Right forelimb (tissue), 1 donor: ENCODE measurements around the gene PDE6B.

Experiments
- DNase-seq: peaks from one replicate; pipeline ENCODE4 v3.0.0-alpha.2; 2018

Gene PDE6B

DNA sequence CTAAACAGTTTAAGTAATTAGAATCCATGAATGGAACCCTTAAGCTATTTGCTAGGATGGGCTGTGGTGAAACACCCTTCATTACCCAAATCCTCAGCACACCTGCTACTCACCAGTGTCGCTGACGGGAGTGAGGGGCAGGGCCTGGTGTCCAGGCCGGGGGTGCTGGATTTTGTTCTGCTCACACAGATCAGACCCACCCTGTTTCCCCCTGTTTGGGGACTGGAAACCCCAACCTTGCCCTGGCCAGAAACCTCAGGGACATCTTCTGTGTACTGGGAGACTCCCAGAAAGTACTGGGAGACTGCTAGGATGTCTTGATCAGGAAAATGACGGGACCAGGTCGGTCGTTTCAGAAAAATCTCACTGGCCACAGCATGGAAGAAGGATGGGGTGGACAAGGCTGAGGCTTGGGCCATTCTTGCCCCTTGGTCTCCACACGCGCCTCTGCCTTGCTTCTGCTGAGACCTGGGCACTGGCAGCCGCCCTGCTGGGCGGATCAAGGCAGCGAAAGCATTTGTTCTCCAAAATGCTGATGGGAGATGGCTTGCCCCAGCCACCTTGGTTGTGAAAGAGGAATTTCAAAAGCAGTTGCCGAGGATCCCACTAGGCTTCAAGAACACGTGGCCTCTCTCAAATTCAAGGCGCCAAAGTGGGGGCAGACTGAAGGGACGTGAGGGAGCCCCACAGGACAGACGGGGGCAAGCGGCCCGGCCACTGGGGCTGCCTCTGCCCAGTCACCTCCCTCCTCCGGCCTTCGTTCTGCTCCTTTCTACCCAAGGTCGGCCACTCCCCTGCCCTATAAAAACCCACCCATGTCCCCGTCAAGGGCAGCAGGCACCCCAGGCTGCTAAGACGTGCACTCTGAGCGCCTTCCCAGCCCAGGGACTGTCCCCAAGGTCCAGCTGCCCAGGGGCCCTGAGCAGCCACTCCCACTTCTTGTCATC, 23.5 kb upstream of the PDE6B start:
- DNase-seq, result no peak

DNA sequence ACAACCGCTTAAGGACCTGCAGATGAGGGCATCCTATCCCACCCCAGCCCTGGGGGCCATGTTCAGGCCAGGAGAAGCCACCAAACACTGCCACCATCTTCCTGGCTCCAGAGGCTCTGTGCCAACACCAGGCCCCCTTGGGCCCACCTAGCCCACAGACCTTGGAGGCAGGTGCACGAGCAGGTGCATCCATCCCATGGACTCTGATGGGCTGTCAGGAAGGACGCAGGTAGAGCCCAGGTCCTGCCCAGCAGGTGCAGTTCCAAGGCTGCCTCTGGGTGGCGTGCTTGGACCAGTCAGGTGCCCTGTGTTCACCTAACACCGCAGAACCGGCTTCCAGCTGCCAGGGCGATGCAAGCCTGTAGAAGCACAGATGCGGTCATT, 22.8 kb upstream of the PDE6B start:
- DNase-seq, result peak; percentile 63

DNA sequence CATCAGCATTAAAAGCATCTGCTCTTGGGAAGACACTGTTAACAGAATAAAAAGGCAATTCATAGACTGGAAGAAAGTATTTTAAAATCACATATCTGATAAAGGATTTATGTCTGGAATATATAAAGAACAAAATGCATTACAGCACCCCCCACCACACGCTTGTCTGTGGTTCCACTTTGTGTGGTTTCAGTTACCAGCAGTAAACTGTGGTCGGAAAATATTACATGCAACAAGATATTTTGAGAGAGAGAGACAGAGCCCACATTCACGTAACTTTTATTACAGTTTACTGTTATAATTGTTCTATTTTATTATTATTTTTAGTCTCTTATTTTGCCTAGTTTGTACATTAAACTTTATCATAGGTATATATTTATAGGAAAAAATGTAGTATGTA, 21.2 kb upstream of the PDE6B start:
- no peak for DNase-seq

DNA sequence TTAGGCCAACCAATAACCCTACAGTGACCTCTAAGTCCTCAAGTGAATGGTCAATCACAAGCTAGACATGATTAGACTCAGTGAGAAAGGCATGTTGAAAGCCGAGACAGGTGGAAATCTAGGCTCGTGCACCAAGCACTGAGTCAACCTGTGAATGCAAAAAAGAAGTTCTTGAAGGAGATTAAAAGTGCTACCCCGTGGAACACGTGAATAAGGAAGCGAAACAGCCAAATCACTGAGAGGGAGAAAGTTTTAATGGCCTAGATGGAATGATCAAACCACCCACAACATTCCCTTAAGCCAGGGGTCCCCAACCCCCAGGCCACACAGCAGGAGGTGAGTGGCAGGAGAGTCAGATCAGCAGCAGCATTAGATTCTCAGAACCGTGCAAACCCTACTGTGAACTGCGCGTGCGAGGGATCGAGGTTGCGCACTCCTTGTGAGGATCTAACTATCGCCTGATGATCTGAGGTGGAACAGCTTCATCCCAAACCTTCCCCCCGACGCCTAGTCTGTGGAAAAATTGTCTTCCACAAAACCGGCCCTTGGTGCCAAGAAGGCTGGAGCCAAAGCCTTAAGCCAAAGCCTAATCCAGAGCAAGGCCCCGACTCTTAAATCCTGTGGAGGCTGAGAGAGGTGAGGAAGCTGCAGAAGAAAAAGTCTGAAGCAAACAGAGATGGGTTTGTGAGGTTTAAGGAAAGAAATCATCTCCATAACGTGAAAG, 19.5 kb upstream of the PDE6B start:
- no peak for DNase-seq

DNA sequence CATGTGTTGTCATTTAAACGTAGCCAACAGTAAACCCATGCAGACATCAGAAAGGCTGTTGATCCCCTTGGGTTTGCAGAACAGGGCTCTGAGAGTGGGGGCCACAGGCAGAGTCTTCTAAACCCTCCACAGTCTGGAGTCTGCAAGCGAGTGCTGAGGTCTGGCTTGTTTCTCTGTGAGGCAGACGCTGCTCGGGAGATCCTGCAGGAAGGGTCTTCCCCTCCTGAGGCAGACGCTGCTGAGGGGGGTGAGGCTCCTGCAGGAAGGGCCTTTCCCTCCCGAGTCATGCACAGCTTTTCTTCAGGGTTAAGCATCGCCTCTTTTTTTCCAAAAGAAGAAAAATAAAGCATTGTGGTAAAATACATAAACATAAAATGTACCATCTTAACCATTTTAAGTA, 17.1 kb upstream of the PDE6B start:
- no peak for DNase-seq

DNA sequence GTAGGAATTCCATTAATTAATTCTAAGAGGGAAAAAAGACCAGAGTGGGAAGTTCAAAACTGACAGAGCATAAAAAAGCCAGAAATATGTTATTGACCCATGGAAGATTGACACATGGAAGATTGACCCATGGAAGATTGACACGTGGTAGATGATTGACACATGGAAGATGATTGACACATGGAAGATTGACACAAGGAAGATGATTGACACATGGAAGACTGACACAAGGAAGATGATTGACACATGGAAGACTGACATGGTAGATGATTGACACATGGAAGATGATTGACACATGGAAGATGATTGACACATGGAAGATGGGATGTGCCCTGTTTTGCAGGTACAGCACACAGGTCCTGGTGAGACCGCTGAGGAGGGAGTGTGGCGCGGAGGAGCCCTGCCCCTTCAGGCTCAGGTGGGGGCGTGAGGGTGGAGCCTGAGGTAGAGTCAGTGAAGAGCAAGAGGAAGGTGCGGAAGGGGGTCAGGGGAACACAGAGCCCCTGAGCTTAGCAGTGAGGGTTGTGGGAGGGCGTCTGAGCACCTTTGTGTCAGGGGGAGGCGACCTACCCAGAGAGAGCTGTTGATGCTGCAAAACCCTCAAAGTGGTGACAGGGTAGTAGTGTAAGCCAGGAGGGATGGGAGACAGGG, 15.8 kb upstream of the PDE6B start:
- no peak for DNase-seq

DNA sequence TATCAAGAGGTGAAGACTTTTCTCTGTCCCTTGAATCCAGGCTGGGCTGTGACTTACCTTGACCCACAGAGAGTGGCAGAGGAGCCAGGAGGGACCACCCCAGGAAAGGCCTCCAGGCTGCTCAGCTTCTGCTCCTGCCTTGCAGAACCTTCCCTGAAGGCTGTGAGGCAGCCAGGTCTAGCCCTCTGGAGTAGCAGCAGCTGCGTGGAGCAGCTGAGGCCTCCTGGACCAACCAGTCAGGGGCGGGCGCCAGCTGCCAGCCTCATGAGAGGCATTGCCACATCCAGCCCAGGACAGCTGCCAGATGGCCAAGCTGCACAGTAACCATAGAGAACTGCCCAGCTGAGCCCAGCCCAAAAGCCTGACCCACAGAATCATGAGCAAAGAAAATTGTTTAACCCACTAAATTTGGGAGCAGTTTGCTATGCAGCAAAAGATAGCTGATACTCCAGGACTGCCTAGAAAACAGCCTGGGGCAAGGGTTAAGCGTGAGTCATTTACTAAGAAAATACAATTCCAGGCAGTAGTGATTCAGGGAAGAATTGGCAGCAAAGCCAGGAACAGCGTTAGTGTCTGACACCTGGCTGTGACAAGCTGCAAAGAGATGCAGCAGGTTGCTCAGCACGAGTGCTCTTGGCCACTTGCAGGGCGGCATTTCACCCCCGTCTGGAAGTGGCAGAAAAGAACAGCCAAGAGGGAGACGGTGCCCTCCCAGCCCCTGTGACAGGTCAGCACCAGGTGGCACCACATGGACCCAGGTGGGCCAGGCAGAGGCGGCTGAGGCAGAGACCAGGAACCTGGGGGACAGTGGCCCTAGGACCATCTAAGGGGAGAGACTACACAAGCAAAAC, 14.7 kb upstream of the PDE6B start:
- peak; percentile 58 for DNase-seq

DNA sequence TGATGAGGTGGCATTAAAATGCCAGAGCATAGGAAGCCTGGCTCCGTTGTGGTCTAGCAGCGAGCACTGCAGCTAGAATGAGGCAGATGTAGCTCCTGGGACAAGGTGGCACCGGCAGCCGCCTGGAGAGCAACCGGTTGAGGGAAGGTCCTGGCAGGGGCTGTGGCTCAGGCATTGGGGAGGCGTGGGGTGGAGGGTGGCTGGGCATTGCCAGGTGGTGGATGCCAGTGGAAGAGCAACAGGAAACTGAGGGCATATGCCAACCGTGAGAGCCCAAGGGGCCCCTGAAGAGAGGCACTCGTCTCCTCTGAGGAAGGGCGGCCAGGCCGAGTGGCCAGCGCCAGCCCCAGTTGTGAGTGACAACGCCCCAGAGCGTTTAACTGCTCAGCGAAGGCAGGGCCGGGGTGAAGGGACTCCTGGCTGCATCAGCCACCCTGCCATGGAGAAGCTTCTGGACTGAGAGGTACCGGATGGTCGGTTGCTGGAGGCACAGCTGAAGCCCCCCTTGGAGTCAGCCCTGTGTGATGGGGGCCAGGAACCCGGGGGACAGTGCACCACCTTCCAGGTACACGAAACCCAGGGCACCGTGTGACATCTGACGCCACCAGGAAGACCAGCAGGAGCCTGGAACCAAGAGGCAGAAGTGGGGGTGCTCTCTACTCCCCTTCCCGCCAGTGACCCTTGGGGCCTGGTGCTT, 13.2 kb upstream of the PDE6B start:
- no peak for DNase-seq

DNA sequence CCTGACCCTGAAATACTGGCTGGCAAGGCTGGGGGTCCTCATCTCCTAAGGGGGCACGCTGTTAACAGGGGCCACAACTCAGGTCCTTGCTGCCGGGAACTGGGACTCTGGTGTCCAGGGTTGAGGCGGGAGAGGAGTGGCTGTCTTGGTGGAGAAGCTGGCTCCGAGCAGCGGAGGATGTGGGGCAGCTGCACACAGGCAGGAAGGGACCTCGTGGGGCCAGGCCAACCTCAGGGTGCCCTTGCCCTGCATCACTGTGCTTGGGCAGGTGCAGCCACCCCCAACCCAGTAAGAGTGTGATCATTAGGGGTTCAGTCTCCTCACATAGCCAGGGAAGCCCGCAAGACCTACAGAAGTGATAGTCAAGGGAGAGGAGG, 12.6 kb upstream of the PDE6B start:
- DNase-seq, result no peak

DNA sequence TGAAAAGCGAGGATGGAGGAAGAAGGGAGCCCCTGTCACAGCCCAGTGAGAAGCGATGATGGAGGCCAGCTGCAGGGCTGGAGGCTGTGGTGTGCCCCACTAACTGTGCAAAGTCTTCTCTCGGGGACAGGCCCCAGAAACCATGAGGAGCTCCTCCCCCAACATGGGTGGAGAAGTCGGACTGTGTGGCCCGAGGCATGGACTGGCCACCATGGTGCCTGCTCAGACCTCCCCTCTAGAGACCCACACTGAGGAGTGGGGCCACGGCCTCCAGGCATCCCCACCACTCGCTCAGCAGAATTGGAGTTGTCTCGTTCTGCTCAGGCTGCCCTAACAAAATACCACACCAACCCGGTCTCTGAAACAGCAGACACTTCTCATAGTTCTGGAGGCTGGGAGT, 12.2 kb upstream of the PDE6B start:
- no peak for DNase-seq

DNA sequence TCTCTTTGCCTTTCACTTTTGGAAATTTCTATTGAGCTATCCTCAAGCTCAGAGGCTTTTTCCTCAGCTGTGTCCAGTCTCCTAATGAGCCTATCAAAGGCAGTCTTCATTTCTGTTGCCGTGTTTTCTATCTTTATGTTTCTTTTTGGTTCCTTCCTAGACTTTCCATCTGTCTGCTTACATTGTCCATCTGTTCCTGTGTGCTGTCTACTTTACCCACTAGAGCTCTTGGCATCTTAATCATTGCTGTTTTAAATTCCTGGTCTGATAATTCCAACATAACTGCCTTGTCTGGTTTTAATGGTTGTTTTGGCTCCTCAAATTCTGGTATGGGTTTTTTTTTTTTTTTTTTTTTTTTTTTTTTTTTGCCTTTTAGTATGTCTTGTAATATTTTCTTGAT, 9.3 kb upstream of the PDE6B start:
- DNase-seq, result no peak

DNA sequence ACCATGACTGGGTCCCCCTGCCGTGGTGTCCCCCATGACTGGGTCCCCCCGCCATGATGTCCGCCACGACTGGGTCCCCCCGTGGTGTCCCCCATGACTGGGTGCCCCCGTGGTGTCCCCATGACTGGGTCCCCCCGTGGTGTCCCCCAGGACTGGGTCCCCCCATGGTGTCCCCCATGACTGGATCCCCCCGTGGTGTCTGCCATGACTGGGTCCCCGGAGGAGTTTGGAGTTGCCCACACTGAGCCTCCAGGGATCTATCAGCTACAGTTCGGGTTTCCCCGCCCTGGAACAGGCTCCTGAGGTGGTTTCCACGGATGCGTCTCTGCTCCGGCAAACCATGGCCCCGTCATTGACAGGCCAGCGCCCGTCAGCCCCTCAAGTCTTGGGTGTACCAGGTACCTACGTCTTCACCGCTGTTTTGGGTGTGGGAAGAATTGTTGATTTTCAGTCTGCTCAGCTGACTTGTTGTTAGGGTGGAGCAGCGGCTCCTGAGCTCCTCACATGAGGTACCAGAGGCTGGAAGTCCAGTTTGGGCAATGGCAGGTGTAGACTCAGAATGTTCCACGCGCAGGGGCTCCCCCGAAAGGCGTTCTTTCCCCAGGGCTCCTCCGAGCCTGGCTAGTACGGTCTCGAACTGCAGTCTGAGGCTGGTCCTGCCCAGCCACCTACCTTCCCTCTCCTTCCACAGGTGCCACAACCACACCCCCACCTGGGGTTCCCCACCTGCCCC, 8.3 kb upstream of the PDE6B start:
- DNase-seq, result no peak

DNA sequence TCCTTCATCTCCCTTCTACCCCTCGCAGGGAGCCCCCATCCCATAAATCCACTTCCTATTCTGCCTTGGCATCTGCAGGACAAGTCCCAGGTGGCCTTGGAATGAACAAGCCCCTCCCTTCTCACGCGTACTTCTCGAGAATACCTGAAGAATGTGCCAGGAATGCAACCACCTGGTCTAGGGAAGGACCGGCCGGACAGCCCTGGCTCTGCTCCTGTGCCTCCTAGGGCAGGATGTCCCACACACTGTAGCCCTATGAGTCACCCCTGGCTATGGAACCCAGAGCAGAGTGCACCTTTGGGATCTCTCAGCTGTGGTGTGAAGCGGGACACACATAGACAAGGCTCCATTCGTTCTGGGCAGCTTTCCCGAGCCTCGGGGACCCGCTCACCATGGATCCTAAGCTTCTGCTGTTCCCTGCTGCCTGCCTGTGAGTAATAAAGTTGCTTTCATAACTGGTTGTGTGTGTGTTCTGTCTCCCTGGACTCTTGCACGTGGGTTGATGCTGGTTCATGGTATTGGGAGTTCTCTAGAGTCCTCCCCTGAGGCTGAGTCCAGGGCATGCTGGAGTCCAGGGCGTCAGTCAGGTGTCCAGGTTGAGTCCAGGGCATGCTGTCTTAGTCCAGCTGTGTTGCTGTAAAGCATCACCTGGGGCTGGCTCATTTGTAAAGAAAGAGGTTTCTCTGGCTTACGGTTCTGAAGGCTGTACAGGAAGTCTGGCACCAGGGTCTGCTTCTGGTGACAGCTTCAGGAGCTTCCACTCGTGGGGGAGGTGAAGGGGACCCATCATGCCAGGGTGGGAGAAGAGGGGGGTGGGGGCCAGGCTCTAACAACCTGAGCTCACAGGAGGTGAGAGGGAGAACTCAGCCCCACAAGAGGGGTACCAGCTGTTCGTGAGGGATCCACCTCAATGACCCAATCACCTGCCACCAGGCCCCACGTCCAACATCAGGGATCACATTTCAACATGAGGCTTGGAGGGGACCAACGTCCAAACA, 7.4 kb upstream of the PDE6B start:
- DNase-seq, result no peak

DNA sequence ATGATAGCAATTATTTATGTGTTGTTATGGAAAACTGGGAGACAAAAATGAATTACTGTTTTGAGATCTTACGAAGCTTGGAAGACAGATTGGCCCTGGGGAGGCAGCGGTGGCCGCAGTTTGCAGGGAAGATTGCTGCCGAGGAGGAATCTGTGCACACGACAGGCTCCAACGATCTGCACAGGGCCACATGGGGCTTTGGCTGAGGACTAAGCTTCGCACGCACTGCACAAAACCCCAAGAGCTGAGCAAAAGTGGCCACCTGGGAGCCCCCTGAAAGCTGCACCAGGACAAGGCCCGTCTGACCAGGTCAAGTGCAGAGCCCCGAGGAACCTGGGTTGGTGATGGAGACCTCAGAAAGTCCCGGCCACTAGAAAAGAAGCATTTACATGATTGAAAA, 5.2 kb upstream of the PDE6B start:
- no peak for DNase-seq

DNA sequence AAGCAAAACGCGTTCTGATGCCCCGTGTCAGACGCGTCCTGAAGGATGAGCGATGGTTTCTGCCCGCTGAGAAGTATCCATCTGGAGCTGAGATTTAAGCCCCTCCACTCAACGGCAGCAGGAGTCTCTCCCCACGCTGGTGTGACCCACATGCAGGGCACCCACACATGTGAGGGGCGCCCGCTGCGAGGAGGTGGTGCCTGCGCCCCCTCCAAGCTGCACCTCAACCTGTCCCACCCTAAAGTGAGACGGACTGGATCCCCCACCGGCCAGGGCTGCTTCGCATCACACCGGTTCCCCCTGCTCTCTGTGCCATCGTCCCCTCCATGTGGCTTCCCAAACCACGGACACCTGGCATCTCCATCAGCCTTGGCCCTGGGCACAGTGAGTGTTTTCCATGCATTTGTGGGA, 4.5 kb upstream of the PDE6B start:
- DNase-seq, result no peak

DNA sequence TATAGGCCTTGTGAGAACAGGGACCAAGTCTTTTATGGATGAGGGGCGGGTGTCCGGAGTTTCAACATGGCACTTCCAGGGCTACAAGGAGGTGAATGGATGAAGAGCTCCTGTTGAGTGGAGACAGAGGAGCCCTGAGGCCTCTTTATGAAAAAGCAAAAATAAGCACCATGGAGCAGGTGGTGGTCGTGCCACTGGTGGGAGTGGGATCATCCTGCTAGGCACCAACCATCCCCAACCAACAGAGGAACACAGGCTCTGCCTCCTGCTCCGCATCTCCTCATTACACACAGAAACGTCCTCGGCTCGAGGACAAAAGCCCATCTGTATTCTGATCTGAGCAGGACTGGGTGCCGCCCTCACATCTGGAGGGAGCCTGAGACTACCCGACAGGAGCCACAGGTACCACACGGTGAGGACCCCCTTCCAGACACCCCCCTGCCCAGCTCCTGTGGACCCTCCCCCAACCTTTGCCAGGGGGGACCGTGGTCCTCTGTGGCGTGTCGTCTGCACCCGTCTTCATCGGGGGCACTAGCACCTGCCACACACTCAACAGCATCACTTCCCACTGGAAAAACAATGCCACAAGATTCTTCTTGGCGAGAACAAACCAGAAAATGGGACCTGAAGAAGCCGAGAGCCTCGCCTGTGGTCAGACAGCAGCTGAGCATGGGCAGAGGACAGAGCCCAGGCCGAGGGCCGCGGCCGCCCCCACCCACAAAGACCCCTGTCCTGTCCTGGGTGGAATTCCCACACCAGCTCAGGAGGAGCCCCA, 3.9 kb upstream of the PDE6B start:
- DNase-seq, result no peak

DNA sequence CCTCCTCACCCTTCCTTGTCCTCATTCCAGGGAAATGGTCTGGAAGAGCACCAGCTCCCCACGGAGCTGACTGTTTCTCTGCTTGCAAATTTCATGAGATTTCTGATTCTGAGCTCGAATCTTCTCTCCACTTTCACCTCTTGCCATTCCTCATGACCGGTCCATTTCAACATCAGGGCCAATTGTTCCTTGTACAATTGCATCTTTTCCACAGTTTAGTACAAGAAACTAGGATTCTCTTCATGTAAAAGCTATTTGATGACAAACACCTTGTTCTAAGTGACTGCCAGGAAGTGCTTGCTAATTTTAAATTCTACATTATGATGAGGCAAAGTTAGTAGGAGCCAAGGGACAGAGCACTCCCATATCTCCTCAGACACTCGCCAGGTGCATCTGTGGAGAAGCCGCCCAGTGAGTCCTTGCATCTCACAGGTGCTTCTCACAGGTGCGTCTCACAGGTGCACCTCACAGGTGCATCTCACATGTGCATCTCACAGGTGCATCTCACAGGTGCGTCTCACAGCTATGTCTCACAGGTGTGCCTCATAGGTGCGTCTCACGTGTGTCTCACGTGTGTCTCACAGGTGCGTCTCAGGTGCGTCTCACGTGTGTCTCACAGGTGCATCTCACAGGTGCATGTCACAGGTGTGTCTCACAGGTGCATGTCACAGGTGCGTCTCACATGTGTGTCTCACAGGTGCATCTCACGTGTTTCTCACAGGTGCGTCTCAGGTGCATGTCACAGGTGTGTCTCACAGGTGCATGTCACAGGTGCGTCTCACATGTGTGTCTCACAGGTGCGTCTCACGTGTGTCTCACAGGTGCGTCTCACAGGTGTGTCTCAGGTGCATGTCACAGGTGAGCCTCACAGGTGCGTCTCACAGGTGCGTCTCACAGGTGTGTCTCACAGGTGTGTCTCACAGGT, 3.0 kb upstream of the PDE6B start:
- no peak for DNase-seq
